GM18505 (cell line): ENCODE results near the gene HDGFL2.

Source experiments
- ATAC-seq: cut with Tn5 transposase; IDR thresholded peaks from one replicate; pipeline ENCODE4 v1.9.1; 2021; ENCODE audit not compliant: unreplicated experiment
- POLR2A ChIP-seq: IDR thresholded peaks from 4 replicates; pipeline ENCODE4 v1.6.1; 2011; ENCODE audit warnings: borderline replicate concordance; ENCODE audit not compliant: insufficient read depth, insufficient read length; ENCODE audit errors: extremely low read depth

HDGFL2 gene

DNA sequence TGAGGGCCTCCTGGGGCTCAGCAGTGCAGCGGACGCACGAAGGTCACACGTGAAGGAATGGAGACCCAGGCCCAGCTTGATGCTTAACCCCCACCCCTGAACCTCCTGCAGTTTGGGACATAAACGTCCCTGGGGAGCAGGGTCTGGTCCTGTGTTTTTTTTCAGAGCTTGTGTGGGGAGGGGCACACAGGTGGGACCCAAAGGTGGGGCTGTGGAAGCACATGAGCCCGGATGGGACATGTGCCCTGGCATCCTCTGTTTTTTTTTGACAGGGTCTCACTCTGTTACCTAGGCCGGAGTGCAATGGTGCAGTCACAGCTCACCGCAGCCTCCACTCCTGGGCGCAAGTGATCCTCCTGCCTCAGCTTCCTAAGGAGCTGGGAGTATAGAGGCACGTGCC, 35.0 kb upstream of the HDGFL2 start:
- no peak for TF ChIP-seq POLR2A
- ATAC-seq: no peak

DNA sequence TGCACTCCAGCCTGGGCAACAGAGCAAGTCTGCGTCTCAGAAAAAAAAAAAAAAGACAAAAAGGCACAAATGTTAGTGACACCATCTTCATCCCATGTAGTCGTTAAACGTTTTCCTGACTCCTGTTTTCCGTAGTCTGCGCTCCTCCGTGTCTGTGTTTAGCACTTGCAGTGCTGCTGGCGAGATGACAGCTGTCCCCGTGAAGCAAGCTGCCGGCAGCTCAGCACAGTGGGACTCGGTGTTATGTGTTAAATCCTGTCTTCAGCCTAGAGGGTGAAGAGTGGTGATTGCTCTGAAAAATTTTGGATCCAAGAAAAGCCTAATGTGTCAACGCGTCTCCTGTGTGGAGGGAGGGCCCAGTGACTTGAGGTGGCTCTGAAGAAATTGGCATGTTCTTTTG, 32.9 kb upstream of the HDGFL2 start:
- ATAC-seq: no peak
- no peak for TF ChIP-seq POLR2A

- no peak for ATAC-seq
- TF ChIP-seq POLR2A: peak; percentile 21
Observed at GRCh38 chr19:4441994-4442818, 29.9 kb upstream of the HDGFL2 start.

GRCh38 chr19:4442819-4443146, 29.3 kb upstream of the HDGFL2 start:
- TF ChIP-seq POLR2A: no peak
- no peak for ATAC-seq

- no peak for ATAC-seq
- no peak for TF ChIP-seq POLR2A
Observed at GRCh38 chr19:4443188-4443587, 28.9 kb upstream of the HDGFL2 start.

DNA sequence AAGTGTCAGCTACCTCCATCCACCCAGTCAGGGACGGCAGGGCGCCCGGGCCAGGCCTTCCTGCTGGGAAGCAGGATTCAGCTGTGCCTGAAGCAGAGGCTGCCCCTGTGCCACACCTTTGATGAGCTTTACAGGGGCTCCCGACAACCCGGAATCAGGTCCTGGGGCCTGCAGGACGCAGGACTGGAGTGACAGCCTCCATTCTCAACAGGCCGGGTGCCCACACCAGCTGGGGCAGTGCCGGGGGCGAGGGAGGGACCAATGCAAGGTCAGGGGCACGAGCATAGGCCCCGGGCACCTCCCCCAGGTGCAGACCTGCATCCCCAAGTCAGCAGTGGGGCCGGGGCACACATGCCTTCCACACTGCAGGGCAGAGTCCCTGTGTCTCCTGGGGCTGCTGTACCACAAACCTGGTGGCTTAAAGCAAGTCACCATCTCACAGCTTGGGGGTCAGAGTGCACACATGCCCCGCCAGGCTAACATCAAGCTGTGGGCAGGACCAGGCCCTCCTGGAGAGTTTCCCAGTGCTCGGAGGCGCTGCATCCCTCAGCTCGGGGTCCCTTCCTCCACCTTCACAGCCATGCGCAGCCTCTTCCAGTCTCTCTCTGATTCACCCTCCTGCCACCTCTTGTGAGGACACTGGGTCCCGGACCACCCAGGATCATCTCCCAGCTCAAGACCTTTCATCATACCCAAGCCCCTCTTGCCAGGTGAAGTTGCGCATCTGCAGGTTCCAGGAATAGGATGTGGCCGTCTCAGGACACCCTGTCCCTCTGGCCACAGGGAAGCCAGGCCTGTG, 27.9 kb upstream of the HDGFL2 start:
- ATAC-seq: no peak
- TF ChIP-seq POLR2A: no peak

DNA sequence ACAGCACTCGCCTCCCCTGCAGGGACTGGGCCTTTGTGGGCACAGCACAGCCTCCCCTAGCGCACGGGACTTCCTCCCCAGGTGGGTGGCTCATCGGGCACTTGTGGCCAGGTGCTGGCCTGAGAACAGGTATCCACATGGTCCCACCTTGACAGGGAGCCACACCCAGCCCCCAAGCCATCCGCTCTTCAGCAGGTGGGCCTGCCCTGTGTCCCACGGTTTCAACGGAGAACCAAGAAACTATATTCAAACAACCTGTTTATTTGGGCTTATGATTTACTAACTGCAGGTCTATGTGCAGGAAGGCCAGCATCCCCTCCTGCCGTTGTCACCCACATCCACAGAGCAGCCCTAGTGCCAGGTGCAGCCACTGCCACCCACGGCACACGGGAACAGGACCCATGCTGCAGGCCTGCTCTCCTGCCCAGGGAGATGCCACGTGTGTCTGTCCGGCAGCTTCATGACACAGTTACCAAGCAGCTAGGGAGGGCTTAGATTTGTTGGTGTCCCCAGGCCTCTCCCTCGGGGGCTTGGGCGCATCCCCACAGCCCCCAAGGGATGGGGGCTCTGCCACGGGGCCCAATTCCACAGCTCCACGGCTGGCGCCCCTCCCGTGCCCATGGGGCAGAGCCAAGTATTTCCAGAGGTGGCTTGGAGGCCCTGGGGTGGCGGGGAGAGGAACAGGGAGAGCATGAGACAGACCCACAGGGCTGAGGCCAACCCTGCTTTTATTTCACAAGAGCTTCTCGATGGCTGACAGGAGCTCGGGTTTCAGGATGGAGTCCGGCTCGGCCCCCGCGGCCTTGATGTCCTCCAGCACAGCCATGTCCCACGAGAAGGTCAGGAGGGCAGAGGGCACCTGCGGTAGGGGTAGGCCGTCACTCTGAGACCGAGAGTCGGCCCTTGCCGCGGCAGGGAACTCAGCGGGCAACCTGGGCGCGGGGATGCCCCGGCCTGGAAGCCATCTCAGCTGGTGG, 27.0 kb upstream of the HDGFL2 start:
- no peak for ATAC-seq

DNA sequence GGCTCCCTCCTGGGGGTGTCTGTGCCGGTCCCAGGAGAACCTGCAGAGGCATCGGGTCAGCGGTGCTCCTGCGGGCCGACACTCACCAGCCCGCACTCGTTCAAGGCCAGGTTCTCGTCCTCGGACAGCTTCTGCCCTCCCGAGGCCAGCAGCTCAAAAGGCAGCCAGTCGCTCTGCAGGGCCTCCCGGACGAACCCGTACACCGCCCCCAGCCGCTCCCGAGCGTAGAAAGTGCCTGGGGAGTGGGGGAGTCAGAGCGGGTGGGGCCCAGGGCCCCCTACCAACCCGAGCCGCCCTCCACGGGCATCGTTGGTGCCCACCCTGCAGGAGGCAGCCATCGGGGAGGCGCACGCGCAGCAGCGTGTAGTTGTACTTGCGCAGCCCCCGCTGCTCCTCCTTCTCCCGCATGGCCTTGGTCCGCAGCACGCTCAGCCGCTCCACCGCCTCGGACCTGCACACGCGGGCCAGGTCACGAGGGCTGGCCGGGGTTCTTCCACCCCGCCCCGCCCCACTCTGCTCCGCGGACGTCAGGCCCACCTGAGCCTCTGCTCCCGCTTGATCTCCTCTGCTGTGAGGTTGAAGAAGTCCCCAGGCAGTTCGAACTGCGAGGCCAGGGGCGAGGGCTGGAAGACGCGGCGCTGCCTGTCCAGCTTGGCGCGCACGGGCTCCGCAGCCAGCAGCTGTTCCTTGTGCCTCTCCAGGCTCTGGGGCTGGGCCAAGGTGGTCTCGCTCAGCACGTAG, 26.0 kb upstream of the HDGFL2 start:
- no peak for TF ChIP-seq POLR2A
- ATAC-seq: no peak

More for the DNA sequence above, 27.0 kb upstream of the HDGFL2 start:
- no peak for TF ChIP-seq POLR2A

GRCh38 chr19:4446704-4447200, 25.3 kb upstream of the HDGFL2 start:
- ATAC-seq: no peak
- no peak for TF ChIP-seq POLR2A

DNA sequence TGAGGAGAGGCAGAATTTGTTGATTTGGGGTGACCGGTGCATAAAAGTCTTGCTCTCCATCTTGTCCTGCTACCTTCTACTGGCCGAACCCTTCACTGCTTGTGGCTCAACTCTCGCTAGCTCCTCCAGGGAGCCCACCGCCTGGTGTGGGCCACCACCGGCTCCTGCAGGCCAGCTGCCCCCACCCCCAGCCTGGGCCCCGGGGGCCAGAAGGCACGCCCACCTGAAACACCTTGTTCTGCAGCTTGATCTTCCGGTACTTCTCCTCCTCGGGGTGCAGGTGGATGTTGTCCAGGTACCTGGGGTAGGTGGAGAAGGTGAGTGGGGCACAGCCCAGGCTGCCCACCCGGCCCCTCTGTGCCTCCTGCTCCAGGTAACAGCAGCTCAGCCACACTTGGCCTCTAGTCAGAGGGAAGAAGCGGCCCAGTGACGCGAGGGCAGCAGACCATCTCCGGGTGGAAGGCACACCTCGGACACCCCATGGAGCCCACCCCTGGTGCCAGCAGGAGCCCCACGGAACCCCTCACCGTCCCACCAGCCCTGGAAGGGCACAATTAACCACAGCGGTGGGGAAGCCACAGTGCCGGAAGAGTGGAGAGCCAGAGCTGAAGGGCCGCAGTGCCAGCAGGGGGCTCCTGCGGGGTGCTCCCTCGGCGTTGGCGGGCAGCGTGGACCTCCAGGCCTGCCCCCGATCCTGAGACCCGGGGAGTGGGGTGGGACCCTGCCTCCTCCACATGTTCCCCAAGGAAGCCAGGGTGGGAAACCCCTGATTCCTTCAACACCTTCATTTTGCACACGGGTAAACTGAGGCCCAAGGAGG, 24.6 kb upstream of the HDGFL2 start:
- TF ChIP-seq POLR2A: no peak
- ATAC-seq: no peak

DNA sequence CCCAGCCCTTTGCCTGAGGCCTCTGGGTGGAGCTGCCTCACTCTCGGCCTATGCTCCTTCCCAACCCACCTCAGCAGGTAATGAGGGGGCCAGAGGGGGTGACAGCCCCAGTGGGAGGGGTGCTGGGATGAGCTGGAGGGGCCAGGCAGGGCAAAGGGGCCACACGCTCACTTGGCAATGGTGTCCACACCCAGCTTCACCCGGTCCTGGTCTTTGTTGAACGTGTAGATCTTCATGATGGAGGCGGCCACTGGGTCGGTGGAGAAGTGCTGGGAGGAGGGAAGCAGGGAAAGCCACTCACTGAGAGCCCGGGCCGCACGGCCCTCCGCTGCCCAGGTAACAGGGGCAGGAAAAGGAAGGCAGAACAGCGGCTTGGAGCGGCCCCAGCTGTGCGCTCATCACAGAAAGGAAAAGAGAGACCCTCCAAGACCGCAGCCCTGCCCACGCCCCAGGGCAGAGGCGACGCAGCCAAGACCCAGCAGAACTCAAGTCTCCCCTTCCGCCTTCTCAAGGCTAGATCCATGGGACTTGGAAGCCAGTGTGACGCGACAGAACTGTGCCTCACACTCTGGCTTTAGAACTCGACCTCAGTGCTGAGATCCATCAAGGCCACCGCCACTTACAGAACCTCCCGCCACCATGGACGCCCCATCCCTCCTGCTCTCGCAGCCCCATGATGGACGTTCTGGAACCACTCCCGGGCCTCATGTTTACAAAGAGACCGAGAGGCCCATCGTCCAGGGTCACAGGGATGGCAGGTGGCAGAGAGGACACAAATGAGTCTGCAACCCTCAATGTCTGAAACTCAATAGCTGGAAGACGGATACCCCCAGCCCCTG, 23.7 kb upstream of the HDGFL2 start:
- ATAC-seq: no peak
- peak; percentile 17 for TF ChIP-seq POLR2A
